Neuronal stem cell (in vitro differentiated cells): ENCODE results near the gene FOXC1.

ENCODE experiments used
- DNase-seq: peaks from one replicate; pipeline ENCODE4 v3.0.0-alpha.2; 2013; ENCODE audit warnings: low spot score
- H2AFZ ChIP-seq: one replicate; pipeline ENCODE4 v1.6.1; 2013; ENCODE audit warnings: mild to moderate bottlenecking, low read length, inconsistent platforms
- H2AK5ac ChIP-seq: 2 replicates; pipeline ENCODE4 v1.6.1; 2013; ENCODE audit warnings: low read depth, mild to moderate bottlenecking, inconsistent platforms, low read length, moderate library complexity, mixed read lengths
- H2BK120ac ChIP-seq: 2 replicates; pipeline ENCODE4 v1.6.1; 2013; ENCODE audit warnings: low read depth, mild to moderate bottlenecking, inconsistent platforms, low read length, moderate library complexity, mixed read lengths
- H2BK12ac ChIP-seq: one replicate; pipeline ENCODE4 v1.6.1; 2013; ENCODE audit warnings: low read length, inconsistent platforms
- H2BK15ac ChIP-seq: 2 replicates; pipeline ENCODE4 v1.6.1; 2013; ENCODE audit warnings: mild to moderate bottlenecking, low read length, inconsistent platforms, mixed read lengths
- H2BK5ac ChIP-seq: one replicate; pipeline ENCODE4 v1.6.1; 2013; ENCODE audit warnings: inconsistent platforms, mild to moderate bottlenecking, low read length, moderate library complexity
- H3K14ac ChIP-seq: one replicate; pipeline ENCODE4 v1.6.1; 2013; ENCODE audit warnings: low read length, inconsistent platforms
- H3K18ac ChIP-seq: 2 replicates; pipeline ENCODE4 v1.6.1; 2013; ENCODE audit warnings: low read length, inconsistent platforms
- H3K23ac ChIP-seq: 2 replicates; pipeline ENCODE4 v1.6.1; 2013; ENCODE audit warnings: low read depth, mild to moderate bottlenecking, mixed read lengths, low read length, inconsistent platforms; ENCODE audit not compliant: poor library complexity
- H3K27ac ChIP-seq: replicated peaks from 3 replicates; pipeline ENCODE4 v1.5.1; 2013; ENCODE audit warnings: low read length, inconsistent platforms
- H3K27me3 ChIP-seq, 3 experiments: 2 replicates each; pipeline ENCODE4 v1.6.1; 2013; ENCODE audit warnings: low read length in 3 of 3, mild to moderate bottlenecking in 2 of 3, inconsistent platforms in 1 of 3, low read depth in 1 of 3, mixed read lengths in 1 of 3, moderate library complexity in 1 of 3; ENCODE audit not compliant: control insufficient read depth in 3 of 3, insufficient read depth in 3 of 3
- H3K36me3 ChIP-seq, 2 donors: replicated peaks in 1 of 2; 2 replicates each; pipeline ENCODE4 v1.6.1; 2013; ENCODE audit warnings: low read length in 2 of 2; ENCODE audit not compliant: control insufficient read depth in 2 of 2, insufficient read depth in 2 of 2
- H3K4ac ChIP-seq: 2 replicates; pipeline ENCODE4 v1.6.1; 2013; ENCODE audit warnings: inconsistent platforms, mild to moderate bottlenecking, low read length, moderate library complexity
- H3K4me1 ChIP-seq, 2 donors: 1 replicate in 1 of 2; 2 replicates in 1 of 2; pipeline ENCODE4 v1.6.1; 2013; ENCODE audit warnings: low read length in 2 of 2, low read depth in 1 of 2; ENCODE audit not compliant: control insufficient read depth in 2 of 2, insufficient read depth in 1 of 2
- H3K4me2 ChIP-seq: one replicate; pipeline ENCODE4 v1.6.1; 2013; ENCODE audit warnings: mild to moderate bottlenecking, low read length, inconsistent platforms; ENCODE audit not compliant: insufficient read depth, poor library complexity, severe bottlenecking
- H3K4me3 ChIP-seq, 2 donors: 2 replicates each; pipeline ENCODE4 v1.5.1; 2013; ENCODE audit warnings: low read length in 2 of 2, mild to moderate bottlenecking in 2 of 2, inconsistent platforms in 1 of 2, moderate library complexity in 1 of 2
- H3K79me1 ChIP-seq: one replicate; pipeline ENCODE4 v1.6.1; 2013; ENCODE audit warnings: low read depth, mild to moderate bottlenecking, inconsistent platforms, low read length, moderate library complexity
- H3K9ac ChIP-seq: one replicate; pipeline ENCODE4 v1.6.1; 2013; ENCODE audit warnings: mild to moderate bottlenecking, low read depth, low read length, inconsistent platforms; ENCODE audit not compliant: poor library complexity
- H3K9me3 ChIP-seq, 2 donors: replicated peaks in 1 of 2; 2 replicates each; pipeline versions ENCODE3 to v1.6.1; 2013; ENCODE audit warnings: low read length in 2 of 2, mild to moderate bottlenecking in 2 of 2, inconsistent platforms in 1 of 2, low read depth in 1 of 2, mixed read lengths in 1 of 2, moderate library complexity in 1 of 2; ENCODE audit not compliant: control insufficient read depth in 2 of 2, insufficient read depth in 1 of 2
- H4K8ac ChIP-seq: one replicate; pipeline ENCODE4 v1.6.1; 2013; ENCODE audit warnings: low read depth, mild to moderate bottlenecking, inconsistent platforms, low read length, moderate library complexity
- H4K91ac ChIP-seq: one replicate; pipeline ENCODE4 v1.6.1; 2013; ENCODE audit warnings: low read length, low read depth, mild to moderate bottlenecking, inconsistent platforms; ENCODE audit not compliant: poor library complexity
- WGBS, 2 donors: extraction: QIAGEN DNeasy Blood & Tissue Kit; methylation state at CpG; one replicate each; pipeline ENCODE4 v1.1.7; 2013; ENCODE audit warnings: missing lambda C conversion rate in 2 of 2, mixed read lengths in 1 of 2; ENCODE audit not compliant: insufficient read length in 2 of 2, insufficient replicate concordance in 1 of 2; ENCODE audit errors: extremely low coverage in 2 of 2; 5-methylcytosine and 5-hydroxymethylcytosine counted together

FOXC1 gene

GRCh38 chr6:1654054-1654453 is 44.3 kb downstream of the FOXC1 start:
- H3K18ac ChIP-seq, result no peak overlapping the region
- no peak overlapping the region for H3K9ac ChIP-seq
- H2BK15ac ChIP-seq, result no peak overlapping the region
- no peak overlapping the region for H2BK12ac ChIP-seq
- H3K4me1 ChIP-seq, result peaks cover 6 to 13% of the 10 kb centered on the region in 2 donors
- H3K36me3 ChIP-seq, result no peaks in the 10 kb centered on the region
- H3K4me2 ChIP-seq, result no peak overlapping the region
- no peak overlapping the region for H3K4ac ChIP-seq
- DNase-seq, result no peak
- no peak overlapping the region for H2BK5ac ChIP-seq
- no peak overlapping the region for H4K8ac ChIP-seq
- H3K14ac ChIP-seq, result no peak overlapping the region
- H2BK120ac ChIP-seq, result no peak overlapping the region
- no peaks in the 10 kb centered on the region for H3K79me1 ChIP-seq
- H3K27ac ChIP-seq, result no peak overlapping the region
- H3K4me3 ChIP-seq, result no peak overlapping the region
- no peaks in the 10 kb centered on the region for H3K27me3 ChIP-seq
- H2AFZ ChIP-seq, result no peak overlapping the region
- no peak overlapping the region for H2AK5ac ChIP-seq
- no peak overlapping the region for H3K23ac ChIP-seq
- peaks cover 0 to 3% of the 10 kb centered on the region in 2 donors for H3K9me3 ChIP-seq
- no peak overlapping the region for H4K91ac ChIP-seq
- WGBS, 2 donors, result no CpG with 5 or more reads among the region's 4 CpGs

GRCh38 chr6:1657116-1657770 is 47.5 kb downstream of the FOXC1 start:
- no peak overlapping the region for H3K4ac ChIP-seq
- no peak overlapping the region for H2BK12ac ChIP-seq
- no peak overlapping the region for H3K18ac ChIP-seq
- H3K23ac ChIP-seq, result no peak overlapping the region
- no peak overlapping the region for H3K27ac ChIP-seq
- H3K36me3 ChIP-seq, result no peaks in the 10 kb centered on the region
- no peak overlapping the region for H2BK120ac ChIP-seq
- H3K9me3 ChIP-seq, result peaks cover 0 to 3% of the 10 kb centered on the region in 2 donors
- H3K4me2 ChIP-seq, result no peak overlapping the region
- no peak for DNase-seq
- H4K91ac ChIP-seq, result no peak overlapping the region
- H4K8ac ChIP-seq, result no peak overlapping the region
- no peak overlapping the region for H2AK5ac ChIP-seq
- H2BK15ac ChIP-seq, result no peak overlapping the region
- peaks cover 6 to 13% of the 10 kb centered on the region in 2 donors for H3K4me1 ChIP-seq
- H3K27me3 ChIP-seq, result no peaks in the 10 kb centered on the region
- H3K4me3 ChIP-seq, result no peak overlapping the region
- H2BK5ac ChIP-seq, result no peak overlapping the region
- WGBS, 2 donors, result no CpG with 5 or more reads among the region's 13 CpGs
- H3K9ac ChIP-seq, result no peak overlapping the region
- peak overlapping the region; percentile 2 for H2AFZ ChIP-seq
- H3K79me1 ChIP-seq, result no peaks in the 10 kb centered on the region
- H3K14ac ChIP-seq, result no peak overlapping the region

DNA sequence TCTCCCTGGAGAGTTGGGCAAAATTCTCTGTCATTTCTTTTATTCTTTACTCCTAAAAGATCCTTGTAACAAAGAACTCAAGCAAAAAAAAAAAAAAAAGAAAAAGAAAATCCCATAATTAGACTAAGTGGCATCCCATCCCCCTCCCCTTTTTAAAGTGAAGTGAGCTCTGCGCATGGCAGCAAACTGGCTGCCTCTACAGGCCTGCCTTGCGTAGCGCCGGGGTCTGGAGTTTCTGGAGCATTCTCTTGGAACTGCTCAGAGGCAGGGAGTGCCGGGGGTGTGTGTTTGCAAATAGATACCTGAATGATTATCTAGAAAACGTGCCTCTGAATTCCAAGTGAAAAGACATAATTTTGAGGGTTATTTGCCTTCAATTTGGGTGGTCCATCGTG is 48.1 kb downstream of the FOXC1 start:
- WGBS, 2 donors, result no CpG with 5 or more reads among the region's 7 CpGs
- Histone ChIP-seq H2BK15ac (no peak overlapping the region), H3K4me3 (no peak overlapping the region)

DNA sequence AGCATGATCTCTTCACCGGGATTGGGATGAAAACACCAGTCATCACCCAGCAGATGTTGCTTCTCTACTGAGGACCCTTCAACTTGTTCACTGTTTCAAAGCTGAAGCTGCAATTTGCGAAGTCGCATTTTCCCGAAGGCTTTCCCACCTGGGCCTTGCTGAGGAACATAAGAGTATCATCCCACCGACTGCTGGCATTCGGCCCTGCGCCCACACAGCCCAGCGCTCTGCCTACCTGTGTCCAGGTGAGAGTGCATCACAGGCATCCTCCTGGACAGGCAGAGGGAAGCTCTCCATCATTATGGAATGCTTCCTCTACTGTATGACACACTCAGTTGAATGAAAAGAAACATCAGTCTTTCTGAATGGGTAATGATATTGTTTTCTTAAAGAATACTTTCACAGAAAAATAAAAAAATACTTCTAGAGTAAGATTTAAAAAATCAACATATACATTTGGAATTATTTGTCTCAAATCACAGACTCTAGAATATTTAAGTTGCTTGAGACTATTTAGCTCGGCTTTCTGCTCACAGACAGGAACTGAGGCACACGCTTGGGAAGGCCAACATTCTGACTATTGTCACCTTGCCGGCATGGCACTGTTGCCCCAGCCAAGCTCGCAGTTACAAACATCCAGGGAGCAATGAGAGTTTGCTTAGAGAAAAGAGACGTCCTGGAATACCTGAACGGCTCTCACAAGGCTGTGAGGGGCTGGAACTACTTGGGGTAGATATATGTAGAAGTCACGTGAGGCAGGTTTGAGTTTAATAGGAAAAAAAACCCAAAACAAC is 48.7 kb downstream of the FOXC1 start:
- Histone ChIP-seq H2AK5ac (no peak overlapping the region), H2AFZ (no peak overlapping the region), H2BK15ac (no peak overlapping the region), H4K91ac (no peak overlapping the region), H3K4me1 (peaks cover 5 to 13% of the 10 kb centered on the region in 2 donors), H3K23ac (no peak overlapping the region), H3K9me3 (no peaks in the 10 kb centered on the region), H3K79me1 (no peaks in the 10 kb centered on the region), H2BK5ac (no peak overlapping the region), H3K27ac (no peak overlapping the region), H3K27me3 (no peaks in the 10 kb centered on the region), H4K8ac (no peak overlapping the region), H3K18ac (no peak overlapping the region), H3K14ac (no peak overlapping the region), H3K36me3 (no peaks in the 10 kb centered on the region), H3K4me3 (no peak overlapping the region), H3K4ac (no peak overlapping the region), H3K4me2 (no peak overlapping the region), H3K9ac (no peak overlapping the region), H2BK12ac (no peak overlapping the region), H2BK120ac (no peak overlapping the region)
- no CpG with 5 or more reads among the region's 15 CpGs for WGBS, 2 donors
- DNase-seq, result no peak

More for the DNA sequence above, 48.1 kb downstream of the FOXC1 start:
- H3K4me2 ChIP-seq, result no peak overlapping the region
- H3K4ac ChIP-seq, result no peak overlapping the region
- no peak overlapping the region for H2BK120ac ChIP-seq
- H2BK12ac ChIP-seq, result no peak overlapping the region
- no peaks in the 10 kb centered on the region for H3K36me3 ChIP-seq
- no peak overlapping the region for H3K14ac ChIP-seq
- no peak overlapping the region for H3K27ac ChIP-seq
- H2AK5ac ChIP-seq, result no peak overlapping the region
- H3K18ac ChIP-seq, result no peak overlapping the region
- peaks cover 0 to 2% of the 10 kb centered on the region in 2 donors for H3K9me3 ChIP-seq
- H3K9ac ChIP-seq, result no peak overlapping the region
- DNase-seq, result no peak
- H4K8ac ChIP-seq, result no peak overlapping the region
- no peak overlapping the region for H2BK5ac ChIP-seq
- H3K79me1 ChIP-seq, result no peaks in the 10 kb centered on the region
- peaks cover 5 to 13% of the 10 kb centered on the region in 2 donors for H3K4me1 ChIP-seq
- peak overlapping the region; percentile 2 for H2AFZ ChIP-seq
- no peaks in the 10 kb centered on the region for H3K27me3 ChIP-seq
- no peak overlapping the region for H4K91ac ChIP-seq
- no peak overlapping the region for H3K23ac ChIP-seq
